ENCODE measurements around the gene KRAS. TPM values are rescaled to one million over a fixed set of nuclear protein-coding genes. Genes with fewer than 3 reads are reported as not detected.

KRAS gene
- total RNA-seq, 4 donors from 2014 or later: 4.6 to 39.5 (median 23.8) TPM

GRCh38 chr12:25242981-25243679 lies 7.6 kb downstream of the KRAS start:
- intact Hi-C loops (cut with DNase I; ENCODE audit: low total_unique reads): no loop called here
- H3K4me1 ChIP-seq: peaks cover 0 to 2% of the 10 kb centered on the region in 2 donors
- no peaks in the 10 kb centered on the region for H3K27me3 ChIP-seq
- no peaks in the 10 kb centered on the region for H3K9me3 ChIP-seq
- no peak for DNase-seq
- no peak overlapping the region for H3K4me3 ChIP-seq
- H3K36me3 ChIP-seq: no peaks in the 10 kb centered on the region
- TF ChIP-seq POLR2A (IDR thresholded peaks at IDR 0.05): no peak
- no peak for TF ChIP-seq CTCF (IDR thresholded peaks at IDR 0.05)
- no peak overlapping the region for H3K27ac ChIP-seq

- Histone ChIP-seq H3K4me3 (no peak overlapping the region), H3K36me3 (no peaks in the 10 kb centered on the region), H3K4me1 (peaks cover 0 to 2% of the 10 kb centered on the region in 2 donors), H3K9me3 (no peaks in the 10 kb centered on the region), H3K27ac (no peak overlapping the region), H3K27me3 (no peaks in the 10 kb centered on the region)
- TF ChIP-seq CTCF (IDR thresholded peaks at IDR 0.05) (peak; percentile 32 to 65 (median 54)), POLR2A (IDR thresholded peaks at IDR 0.05) (no peak)
- no peak for DNase-seq
- intact Hi-C loops (cut with DNase I; ENCODE audit: low total_unique reads): no loop called here
Observed at GRCh38 chr12:25241167-25242020, 9.3 kb downstream of the KRAS start.

GRCh38 chr12:25236626-25237025 lies 14.1 kb downstream of the KRAS start:
- Histone ChIP-seq H3K36me3 (no peaks in the 10 kb centered on the region), H3K4me3 (no peak overlapping the region), H3K4me1 (peaks cover 0 to 2% of the 10 kb centered on the region in 2 donors), H3K27ac (no peak overlapping the region), H3K9me3 (no peaks in the 10 kb centered on the region), H3K27me3 (no peaks in the 10 kb centered on the region)
- no peak for TF ChIP-seq POLR2A (IDR thresholded peaks at IDR 0.05)
- TF ChIP-seq CTCF (IDR thresholded peaks at IDR 0.05): no peak
- intact Hi-C loops (cut with DNase I; ENCODE audit: low total_unique reads): no loop called here
- no peak for DNase-seq

- TF ChIP-seq POLR2A (IDR thresholded peaks at IDR 0.05) (no peak), CTCF (IDR thresholded peaks at IDR 0.05) (no peak)
- no peaks in the 10 kb centered on the region for H3K27me3 ChIP-seq
- H3K27ac ChIP-seq: no peak overlapping the region
- intact Hi-C loops (cut with DNase I; ENCODE audit: low total_unique reads): no loop called here
- no peak for DNase-seq
- no peak overlapping the region for H3K4me3 ChIP-seq
- H3K9me3 ChIP-seq: no peaks in the 10 kb centered on the region
- H3K4me1 ChIP-seq: peaks cover 0 to 2% of the 10 kb centered on the region in 2 donors
- H3K36me3 ChIP-seq: no peaks in the 10 kb centered on the region
Observed at GRCh38 chr12:25236190-25236589, 14.5 kb downstream of the KRAS start.

- no peak for DNase-seq
- H3K4me1 ChIP-seq: no peaks in the 10 kb centered on the region
- H3K27me3 ChIP-seq: no peaks in the 10 kb centered on the region
- no peak for TF ChIP-seq POLR2A (IDR thresholded peaks at IDR 0.05)
- TF ChIP-seq CTCF (IDR thresholded peaks at IDR 0.05): no peak
- H3K36me3 ChIP-seq: no peaks in the 10 kb centered on the region
- intact Hi-C loops (cut with DNase I; ENCODE audit: low total_unique reads): no loop called here
- no peaks in the 10 kb centered on the region for H3K9me3 ChIP-seq
- H3K27ac ChIP-seq: no peak overlapping the region
- no peak overlapping the region for H3K4me3 ChIP-seq
Observed at GRCh38 chr12:25213338-25213737, 37.4 kb downstream of the KRAS start.
